ENCODE data around the gene PSMD4. TPM values are rescaled to one million over a fixed set of nuclear protein-coding genes. Genes with fewer than 3 reads are reported as not detected.

PSMD4 gene
- total and polyA plus RNA-seq, 2 of the 8 experiments (the other 6 are each of a cell fraction or from before 2014, with no cell fraction given), result 216 to 284 TPM

- no peak for FAIRE-seq
- no peak overlapping the region for H2BK120ac ChIP-seq (replicated peaks; ENCODE audit: low read depth, low read length)
Measured at GRCh38 chr1:151266315-151266714, 11.8 kb downstream of the PSMD4 start.

More at GRCh38 chr1:151266315-151266714, 11.8 kb downstream of the PSMD4 start:
- no peak overlapping the region for H3K23ac ChIP-seq (ENCODE audit: insufficient read length)
- H3K27me3 ChIP-seq (replicated peaks in 1 of 4; ENCODE audit: control insufficient read depth in 3 of 4, extremely low read depth in 1 of 4, insufficient read depth in 3 of 4, low read length in 3 of 4), result no peaks in the 10 kb centered on the region
- H3K4me2 ChIP-seq (ENCODE audit: insufficient read depth in 1 of 2, low read depth in 2 of 2, low read length in 2 of 2), result no peak overlapping the region
- WGBS, 2 experiments (ENCODE audit: extremely low coverage in 1 of 2, insufficient coverage in 1 of 2, insufficient read length in 1 of 2, insufficient replicate concordance in 2 of 2, low coverage in 1 of 2, low lambda C conversion rate in 2 of 2, missing lambda C conversion rate in 1 of 2), result 79% methylated on average over 3 of the region's 3 CpGs; no CpG with 5 or more reads in 1 of the 2 experiments
- no peaks in the 10 kb centered on the region for H3K9me3 ChIP-seq (ENCODE audit: insufficient read depth in 2 of 2, low read depth in 1 of 2, low read length in 1 of 2)
- H2AFZ ChIP-seq (ENCODE audit: low read length), result no peak overlapping the region
- H3K18ac ChIP-seq (ENCODE audit: extremely low read depth, low read length), result no peak overlapping the region
- no peak overlapping the region for H4K8ac ChIP-seq (ENCODE audit: extremely low read depth, insufficient read depth, low read length)
- H2BK5ac ChIP-seq (ENCODE audit: low read depth, low read length), result no peak overlapping the region
- H4K5ac ChIP-seq (ENCODE audit: insufficient read length, low read depth, low read length), result no peak overlapping the region
- H3K79me2 ChIP-seq (ENCODE audit: control insufficient read depth in 1 of 2, insufficient read depth in 2 of 2, low read length in 2 of 2), result peaks cover 0 to 4% of the 10 kb centered on the region in 2 experiments; a peak in 1 of 4 replicates
- H3K4me3 ChIP-seq (ENCODE audit: extremely low read depth in 1 of 4, insufficient read depth in 2 of 4, low read depth in 3 of 4, low read length in 4 of 4), result no peak overlapping the region
- no peak overlapping the region for H3K56ac ChIP-seq (replicated peaks; ENCODE audit: insufficient read length, low read depth, low read length)
- H4K20me1 ChIP-seq (replicated peaks in 1 of 2; ENCODE audit: control insufficient read depth in 1 of 2, insufficient read depth in 2 of 2, low read length in 2 of 2), result peaks cover 2 to 3% of the 10 kb centered on the region in 2 experiments
- H3K27ac ChIP-seq (ENCODE audit: low read depth, low read length), result no peak overlapping the region; the same call in 1 of the 2 replicates
- H3K9ac ChIP-seq (replicated peaks in 1 of 4; ENCODE audit: extremely low read depth in 1 of 4, low read depth in 3 of 4, low read length in 3 of 4), result no peak overlapping the region
- H2AK5ac ChIP-seq (ENCODE audit: low read depth, low read length), result no peak overlapping the region
- no peaks in the 10 kb centered on the region for H3K23me2 ChIP-seq (ENCODE audit: low read depth, low read length)
- POLR2A ChIA-PET (ENCODE audit: partially characterized antibody), result interaction anchor here (0.6 to 8.0 kb wide), 4 partner anchors 11 to 68 kb away, joined by 3 to 46 read pairs (median 4); partner anchors contain the start of genes PSMD4 and ZNF687
- H3K4me1 ChIP-seq (replicated peaks in 1 of 4; ENCODE audit: control insufficient read depth in 3 of 4, insufficient read depth in 4 of 4, low read length in 3 of 4), result no peaks in the 10 kb centered on the region; a peak in 1 of 7 replicates
- no peak for DNase-seq (ENCODE audit: low read depth in 1 of 2, low spot score in 2 of 2)
- H2BK12ac ChIP-seq (ENCODE audit: low read depth, low read length), result no peak overlapping the region
- no peak overlapping the region for H3K14ac ChIP-seq (ENCODE audit: insufficient read length)
- no peaks in the 10 kb centered on the region for H3K79me1 ChIP-seq (ENCODE audit: low read depth, low read length)
- no peak for TF ChIP-seq CBX5 (IDR thresholded peaks at IDR 0.05; ENCODE audit: low read depth, low read length)
- no peak for TF ChIP-seq CHD1 (IDR thresholded peaks at IDR 0.05; ENCODE audit: low read depth, low read length)
- no peak for TF ChIP-seq EZH2 (IDR thresholded peaks at IDR 0.05; ENCODE audit: low read depth, low read length, severe bottlenecking)
- H4K91ac ChIP-seq (replicated peaks; ENCODE audit: insufficient read length, low read length), result no peak overlapping the region
- peaks cover 15 to 59% (median 38%) of the 10 kb centered on the region in 4 experiments; a peak in 7 of 8 replicates for H3K36me3 ChIP-seq (ENCODE audit: control insufficient read depth in 2 of 4, insufficient read depth in 4 of 4, low read length in 3 of 4)
- H2BK15ac ChIP-seq (ENCODE audit: low read length), result no peak overlapping the region
- CTCF ChIA-PET (ENCODE audit: partially characterized antibody), result interaction anchor here (7.7 kb wide), 1 partner anchor 14 kb away, joined by 44 read pairs; no protein-coding TSS in a partner anchor
- no peak overlapping the region for H3K4ac ChIP-seq (replicated peaks; ENCODE audit: insufficient read length, low read depth, low read length)
- H2BK20ac ChIP-seq (ENCODE audit: low read length), result no peak overlapping the region

Data from H1 (cell line).